H1 (cell line): ENCODE measurements around the gene MRTFB. TPM values are rescaled to one million over a fixed set of nuclear protein-coding genes. Genes with fewer than 3 reads are reported as not detected.

ENCODE experiments used
- ATF2 ChIP-seq: IDR thresholded peaks from 2 replicates; pipeline ENCODE4 v1.6.1; 2012; ENCODE audit warnings: low read length, inconsistent platforms
- ATF3 ChIP-seq: IDR thresholded peaks from 2 replicates; pipeline ENCODE4 v1.6.1; 2011; ENCODE audit warnings: low read depth, mild to moderate bottlenecking, low read length; ENCODE audit not compliant: insufficient read depth
- BACH1 ChIP-seq: IDR thresholded peaks from 2 replicates; pipeline ENCODE4 v1.6.1; 2012; ENCODE audit warnings: low read length, improper control_type of control experiment
- CBX5 ChIP-seq: fragments of 300-800, 300-1000 bp; sonication (generic); IDR thresholded peaks from 2 replicates; pipeline ENCODE4 v1.7.1; 2016; ENCODE audit warnings: antibody characterized with exemption, low read length, low read depth
- CEBPB ChIP-seq: IDR thresholded peaks from 2 replicates; pipeline ENCODE4 v1.6.1; 2012; ENCODE audit warnings: low read depth, low read length
- CTCF ChIP-seq, 3 experiments: IDR thresholded peaks; 1 replicate in 2 of 3; 2 replicates in 1 of 3; pipeline versions ENCODE4 v1.5.1 to v1.6.1; 2011; ENCODE audit warnings: low read length in 3 of 3, mild to moderate bottlenecking in 3 of 3, inconsistent platforms in 2 of 3, low read depth in 1 of 3, moderate library complexity in 1 of 3; ENCODE audit not compliant: insufficient read depth in 1 of 3; ENCODE audit errors: control extremely low read depth in 1 of 3
- SIX5 ChIP-seq: IDR thresholded peaks from 2 replicates; pipeline ENCODE4 v1.6.1; 2011; ENCODE audit warnings: mild to moderate bottlenecking, low read depth, low read length
- SP4 ChIP-seq: IDR thresholded peaks from 2 replicates; pipeline ENCODE4 v1.6.1; 2012; ENCODE audit warnings: low read length, inconsistent platforms
- TAF1 ChIP-seq: IDR thresholded peaks from 2 replicates; pipeline ENCODE4 v1.6.1; 2011; ENCODE audit warnings: mild to moderate bottlenecking, low read depth, low read length
- TEAD4 ChIP-seq: IDR thresholded peaks from 2 replicates; pipeline ENCODE4 v1.6.1; 2012; ENCODE audit warnings: low read depth, low read length, inconsistent platforms, mixed read lengths
- ZNF274 ChIP-seq: IDR thresholded peaks from 2 replicates; pipeline ENCODE4 v1.7.0; 2012; ENCODE audit warnings: low read length, borderline replicate concordance; ENCODE audit errors: extremely low read depth
- polyA plus RNA-seq, 7 experiments: library from polyadenylated mRNA; depleted of rRNA in 3 of 7; stranded (reverse) in 5 of 7; unstranded in 2 of 7; fragments of >200 nt in 5 of 7; fragments of 200-250 nt in 2 of 7; gene quantifications; 1 replicate in 5 of 7; 2 replicates in 1 of 7; 4 replicates in 1 of 7; pipeline versions ENCODE4 v1.2.1 to v1.2.3, GENCODE V29; 2011 to 2013; ENCODE audit warnings: missing spikeins in 2 of 7, mixed read lengths in 2 of 7
- total RNA-seq: library from RNA; stranded (reverse); fragmentation: NEBNext Ultra II Directional; extraction: Animal tissue kit (Norgen Biotek cat#: 25700); gene quantifications from 2 replicates; pipeline ENCODE4 v1.2.1, GENCODE V29; 2021

Gene MRTFB
- total and polyA plus RNA-seq, 2 of the 8 experiments (the other 6 are each of a cell fraction or from before 2014, with no cell fraction given) = 13.5 to 34.9 TPM

GRCh38 chr16:14131774-14132695 is 60.9 kb downstream of the MRTFB start (continued):
- TF ChIP-seq CTCF (IDR thresholded peaks at IDR 0.05; ENCODE audit: control extremely low read depth in 1 of 3, insufficient read depth in 1 of 3, low read depth in 1 of 3, low read length in 3 of 3) (no peak), SP4 (no peak), CEBPB (no peak), ZNF274 (no peak), ATF3 (no peak), SIX5 (no peak), TEAD4 (no peak), BACH1 (no peak), ATF2 (no peak), CBX5 (no peak), TAF1 (no peak)
